GM23248 (cell line): ENCODE data around the gene CPLANE2.

Source experiments
- EZH2 ChIP-seq: fragments of 200-600 bp; sonication (generic); IDR thresholded peaks from 2 replicates; pipeline ENCODE4 v1.6.1; 2018; ENCODE audit warnings: antibody characterized with exemption, mild to moderate bottlenecking; ENCODE audit not compliant: insufficient read depth, poor library complexity, severe bottlenecking
- EZH2phosphoT487 ChIP-seq: fragments of 200-600 bp; sonication (generic); IDR thresholded peaks from 2 replicates; pipeline ENCODE4 v1.6.1; 2018; ENCODE audit warnings: antibody characterized with exemption, moderate library complexity, mild to moderate bottlenecking, low read depth; ENCODE audit not compliant: insufficient read depth

- TF ChIP-seq EZH2, result no peak
- no peak for TF ChIP-seq EZH2phosphoT487
These were observed 3.0 kb upstream of the CPLANE2 start for GRCh38 chr1:16239972-16240491.
